NCI-H2081 treated with DMSO at 0.1 percent for 48 hours (cell line): ENCODE data around the gene HIVEP3.

Experiments used
- DNase-seq: peaks from one replicate; lab custom pipeline; 2025; lab: John Stamatoyannopoulos, UW

Gene HIVEP3

GRCh38 chr1:41874151-41874719 is 44.5 kb downstream of the HIVEP3 start:
- no peak for DNase-seq

- no peak for DNase-seq
Observed at GRCh38 chr1:41872074-41872473, 46.6 kb downstream of the HIVEP3 start.

- no peak for DNase-seq
Observed at GRCh38 chr1:41870076-41870562, 48.6 kb downstream of the HIVEP3 start.

- DNase-seq = no peak
Observed at GRCh38 chr1:41868241-41868998, 50.3 kb downstream of the HIVEP3 start.

GRCh38 chr1:41866285-41866684 is 52.4 kb downstream of the HIVEP3 start:
- no peak for DNase-seq

- DNase-seq = no peak
Observed at GRCh38 chr1:41864471-41865040, 54.2 kb downstream of the HIVEP3 start.

- no peak for DNase-seq
Observed at GRCh38 chr1:41863718-41864117, 55.0 kb downstream of the HIVEP3 start.

GRCh38 chr1:41862384-41863221 is 56.1 kb downstream of the HIVEP3 start:
- DNase-seq = no peak

GRCh38 chr1:41861535-41862383 is 57.0 kb downstream of the HIVEP3 start:
- DNase-seq = no peak

GRCh38 chr1:41860771-41861170 is 58.0 kb downstream of the HIVEP3 start:
- DNase-seq = no peak

GRCh38 chr1:41860214-41860613 is 58.5 kb downstream of the HIVEP3 start:
- DNase-seq = no peak

- no peak for DNase-seq
Observed at GRCh38 chr1:41859686-41860085, 59.0 kb downstream of the HIVEP3 start.

GRCh38 chr1:41856944-41857285 is 61.8 kb downstream of the HIVEP3 start:
- DNase-seq = no peak

GRCh38 chr1:41856151-41856943 is 62.4 kb downstream of the HIVEP3 start:
- DNase-seq = no peak

GRCh38 chr1:41855713-41856112 is 63.0 kb downstream of the HIVEP3 start:
- no peak for DNase-seq

- DNase-seq = no peak
Observed at GRCh38 chr1:41853907-41854306, 64.8 kb downstream of the HIVEP3 start.

GRCh38 chr1:41852091-41852490 is 66.6 kb downstream of the HIVEP3 start:
- DNase-seq = no peak

- DNase-seq = no peak
Observed at GRCh38 chr1:41851589-41851988, 67.1 kb downstream of the HIVEP3 start.

- DNase-seq = no peak
Observed at GRCh38 chr1:41850029-41850428, 68.7 kb downstream of the HIVEP3 start.

- DNase-seq = no peak
Observed at GRCh38 chr1:41849211-41849759, 69.4 kb downstream of the HIVEP3 start.
